Measurements from ENCODE around the gene C1QTNF1.

Gene C1QTNF1

GRCh38 chr17:79034931-79035485 lies 11.0 kb downstream of the C1QTNF1 start:
- TF ChIP-seq CEBPB (IDR thresholded peaks at IDR 0.05) (no peak), TAF1 (IDR thresholded peaks at IDR 0.05; ENCODE audit: low read depth) (no peak), EGR1 (IDR thresholded peaks at IDR 0.05) (no peak), RAD21 (IDR thresholded peaks at IDR 0.05; ENCODE audit: low read depth) (no peak), EP300 (IDR thresholded peaks at IDR 0.05; ENCODE audit: borderline replicate concordance) (no peak), REST (IDR thresholded peaks at IDR 0.05; ENCODE audit: low read depth) (no peak), FOXM1 (IDR thresholded peaks at IDR 0.05; ENCODE audit: borderline replicate concordance, low read depth) (no peak), MAX (IDR thresholded peaks at IDR 0.05) (no peak), NFIC (IDR thresholded peaks at IDR 0.05) (no peak), ZBTB7A (IDR thresholded peaks at IDR 0.05; ENCODE audit: low read depth) (no peak), CREB1 (IDR thresholded peaks at IDR 0.05; ENCODE audit: low read depth) (no peak), USF1 (IDR thresholded peaks at IDR 0.05) (no peak), TCF12 (IDR thresholded peaks at IDR 0.05; ENCODE audit: low read depth) (no peak), YY1 (IDR thresholded peaks at IDR 0.05; ENCODE audit: low read depth) (no peak), TEAD4 (IDR thresholded peaks at IDR 0.05) (no peak)

- TF ChIP-seq RAD21 (IDR thresholded peaks at IDR 0.05; ENCODE audit: low read depth), result no peak
- TF ChIP-seq EP300 (IDR thresholded peaks at IDR 0.05; ENCODE audit: borderline replicate concordance), result no peak
- TF ChIP-seq USF1 (IDR thresholded peaks at IDR 0.05), result no peak
- TF ChIP-seq YY1 (IDR thresholded peaks at IDR 0.05; ENCODE audit: low read depth), result no peak
- no peak for TF ChIP-seq CEBPB (IDR thresholded peaks at IDR 0.05)
- TF ChIP-seq CREB1 (IDR thresholded peaks at IDR 0.05; ENCODE audit: low read depth), result no peak
- no peak for TF ChIP-seq FOXM1 (IDR thresholded peaks at IDR 0.05; ENCODE audit: borderline replicate concordance, low read depth)
- no peak for TF ChIP-seq EGR1 (IDR thresholded peaks at IDR 0.05)
- TF ChIP-seq TAF1 (IDR thresholded peaks at IDR 0.05; ENCODE audit: low read depth), result no peak
These were observed 11.7 kb downstream of the C1QTNF1 start for GRCh38 chr17:79035686-79036085.

GRCh38 chr17:79036181-79036580 lies 12.2 kb downstream of the C1QTNF1 start:
- TF ChIP-seq CREB1 (IDR thresholded peaks at IDR 0.05; ENCODE audit: low read depth), result no peak
- TF ChIP-seq REST (IDR thresholded peaks at IDR 0.05; ENCODE audit: low read depth), result no peak
- TF ChIP-seq MAX (IDR thresholded peaks at IDR 0.05), result no peak
- no peak for TF ChIP-seq ZBTB7A (IDR thresholded peaks at IDR 0.05; ENCODE audit: low read depth)
- TF ChIP-seq YY1 (IDR thresholded peaks at IDR 0.05; ENCODE audit: low read depth), result no peak
- TF ChIP-seq EGR1 (IDR thresholded peaks at IDR 0.05), result no peak
- TF ChIP-seq TAF1 (IDR thresholded peaks at IDR 0.05; ENCODE audit: low read depth), result no peak
- no peak for TF ChIP-seq NFIC (IDR thresholded peaks at IDR 0.05)
- no peak for TF ChIP-seq TEAD4 (IDR thresholded peaks at IDR 0.05)
- no peak for TF ChIP-seq CEBPB (IDR thresholded peaks at IDR 0.05)
- no peak for TF ChIP-seq FOXM1 (IDR thresholded peaks at IDR 0.05; ENCODE audit: borderline replicate concordance, low read depth)
- no peak for TF ChIP-seq RAD21 (IDR thresholded peaks at IDR 0.05; ENCODE audit: low read depth)
- no peak for TF ChIP-seq USF1 (IDR thresholded peaks at IDR 0.05)

GRCh38 chr17:79036596-79036995 lies 12.6 kb downstream of the C1QTNF1 start:
- no peak for TF ChIP-seq FOXM1 (IDR thresholded peaks at IDR 0.05; ENCODE audit: borderline replicate concordance, low read depth)
- peak; percentile 87 for TF ChIP-seq CEBPB (IDR thresholded peaks at IDR 0.05)

GRCh38 chr17:79038545-79039135 lies 14.7 kb downstream of the C1QTNF1 start:
- TF ChIP-seq USF1 (IDR thresholded peaks at IDR 0.05) (no peak), EGR1 (IDR thresholded peaks at IDR 0.05) (no peak), FOXM1 (IDR thresholded peaks at IDR 0.05; ENCODE audit: borderline replicate concordance, low read depth) (no peak), REST (IDR thresholded peaks at IDR 0.05; ENCODE audit: low read depth) (no peak), TEAD4 (IDR thresholded peaks at IDR 0.05) (no peak), MAX (IDR thresholded peaks at IDR 0.05) (no peak), RAD21 (IDR thresholded peaks at IDR 0.05; ENCODE audit: low read depth) (no peak), CREB1 (IDR thresholded peaks at IDR 0.05; ENCODE audit: low read depth) (no peak), TAF1 (IDR thresholded peaks at IDR 0.05; ENCODE audit: low read depth) (no peak), CEBPB (IDR thresholded peaks at IDR 0.05) (no peak), ZBTB7A (IDR thresholded peaks at IDR 0.05; ENCODE audit: low read depth) (no peak), TCF12 (IDR thresholded peaks at IDR 0.05; ENCODE audit: low read depth) (no peak), NFIC (IDR thresholded peaks at IDR 0.05) (no peak), YY1 (IDR thresholded peaks at IDR 0.05; ENCODE audit: low read depth) (no peak), EP300 (IDR thresholded peaks at IDR 0.05; ENCODE audit: borderline replicate concordance) (no peak)

All from Ishikawa (cell line).